GM19438 (cell line): ENCODE results near the gene HDAC4.

ENCODE experiments used
- ATAC-seq: cut with Tn5 transposase; IDR thresholded peaks from one replicate; pipeline ENCODE4 v1.9.1; 2021; ENCODE audit warnings: low read depth; ENCODE audit not compliant: unreplicated experiment

The HDAC4 gene

DNA sequence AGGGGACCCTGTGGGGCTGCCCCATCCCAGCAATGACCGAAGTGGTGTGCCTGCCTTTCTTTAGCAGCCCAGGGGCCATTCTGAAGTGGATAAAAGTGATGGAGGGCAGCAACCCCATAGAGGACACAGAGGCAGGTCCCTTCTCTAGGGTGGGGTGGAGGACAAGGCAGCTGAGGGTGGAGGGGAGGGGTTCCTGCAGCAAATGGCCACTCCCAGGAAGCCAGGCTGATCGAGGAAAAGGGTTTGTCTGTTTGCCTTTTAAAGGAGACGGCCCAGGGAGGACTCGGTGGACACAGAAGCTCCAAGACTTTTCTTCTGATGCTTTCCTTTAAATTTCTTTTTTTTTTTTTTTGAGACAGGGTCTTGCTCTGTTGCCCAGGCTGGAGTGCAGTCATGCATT, 280.2 kb downstream of the HDAC4 start:
- ATAC-seq, result no peak

DNA sequence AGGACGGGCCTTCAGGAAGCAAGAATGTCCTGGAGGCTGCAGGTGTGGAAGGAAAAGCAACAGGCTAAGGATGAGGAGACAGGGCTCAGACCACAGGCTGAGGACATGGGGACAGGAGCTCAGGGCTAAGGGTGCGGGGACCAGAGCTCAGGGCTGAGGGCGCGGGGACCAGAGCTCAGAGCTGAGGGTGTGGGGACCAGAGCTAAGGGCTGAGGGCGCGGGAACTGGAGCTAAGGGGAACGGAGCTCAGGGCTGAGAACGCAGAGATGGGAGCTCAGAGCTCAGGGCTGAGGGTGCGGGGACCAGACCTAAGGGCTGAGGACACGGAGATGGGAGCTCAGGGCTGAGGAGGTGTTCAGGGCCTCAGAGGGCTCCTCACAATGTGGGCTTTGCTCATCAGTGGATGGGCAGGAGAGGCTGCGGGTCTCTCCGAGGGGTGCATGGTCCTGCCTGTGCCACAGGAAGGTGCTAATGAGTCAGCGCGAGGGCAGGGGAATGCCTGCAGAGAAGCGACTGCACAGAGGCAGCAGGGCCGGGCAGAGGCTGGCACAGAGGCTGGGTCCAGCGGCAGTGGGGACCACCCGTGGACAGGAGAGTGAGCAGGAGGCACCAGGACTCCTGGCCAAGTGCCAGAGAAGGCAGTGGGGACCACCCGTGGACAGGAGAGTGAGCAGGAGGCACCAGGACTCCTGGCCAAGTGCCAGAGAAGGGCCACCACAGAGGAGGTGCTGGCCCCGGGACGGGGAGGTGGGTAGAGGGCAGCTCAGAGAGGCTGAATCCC, 281.3 kb downstream of the HDAC4 start:
- ATAC-seq, result no peak

DNA sequence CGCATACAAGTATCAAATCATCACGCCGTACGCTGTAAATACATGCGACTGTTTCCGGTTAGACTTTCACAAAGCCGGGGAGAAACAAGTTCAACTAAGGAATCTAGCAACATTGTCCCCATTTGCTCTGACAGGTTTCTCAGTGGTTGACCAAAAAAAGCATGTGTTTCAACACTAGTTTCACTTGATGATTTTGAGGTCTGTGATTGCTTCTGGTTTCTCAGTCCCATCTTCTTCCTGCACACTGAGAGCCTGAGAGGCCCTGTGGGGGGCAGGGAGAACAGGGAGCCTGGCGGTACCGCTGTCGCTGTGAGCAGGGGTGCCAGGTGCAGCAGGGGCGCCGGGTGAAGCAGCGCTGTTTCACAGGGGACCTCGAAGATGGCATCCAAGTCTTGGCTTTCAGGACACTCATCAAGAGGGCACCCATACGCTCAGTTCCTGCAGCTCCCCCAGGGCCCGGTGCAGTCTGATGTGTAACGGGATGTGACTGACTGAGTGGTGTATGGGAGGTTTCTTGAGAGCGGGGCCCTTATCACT, 282.1 kb downstream of the HDAC4 start:
- ATAC-seq, result no peak

DNA sequence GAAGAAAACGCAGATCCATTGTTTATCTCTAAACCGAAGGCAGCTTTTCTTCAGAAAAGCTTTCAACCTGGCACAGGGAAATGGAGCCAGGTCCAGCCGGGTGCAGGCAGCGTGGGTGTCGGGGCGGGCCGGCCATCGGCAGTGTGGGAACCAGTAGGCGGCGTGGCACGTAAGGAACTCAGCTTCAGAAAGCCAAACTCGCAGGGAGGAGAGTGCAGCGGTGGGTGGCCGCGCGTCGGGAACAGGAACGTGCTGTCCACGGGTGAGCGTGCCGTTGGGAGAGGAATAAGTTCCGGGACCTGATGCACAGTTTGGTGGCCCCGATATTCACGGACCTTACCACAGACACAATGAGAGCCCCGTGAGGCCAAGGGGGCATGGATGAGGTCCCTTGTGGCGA, 282.6 kb downstream of the HDAC4 start:
- ATAC-seq, result no peak

DNA sequence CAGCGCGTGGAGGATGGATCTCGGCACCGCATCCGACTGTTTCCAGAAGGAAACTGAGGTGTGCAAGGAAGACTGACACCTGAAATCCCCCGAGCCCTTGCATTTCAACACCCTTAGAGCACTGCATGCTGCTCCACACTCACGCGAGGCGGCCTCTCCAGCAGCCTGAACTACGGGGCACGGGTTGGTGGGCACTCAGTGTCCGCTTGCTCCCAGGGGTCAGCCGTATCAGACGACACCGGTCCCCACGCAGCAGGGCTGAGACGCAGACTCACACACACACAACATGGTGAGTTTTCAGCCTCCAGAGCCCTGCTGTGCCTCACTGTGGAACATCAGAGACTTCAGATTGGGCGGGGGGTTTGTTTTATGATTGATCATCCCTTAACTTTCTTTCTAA, 283.0 kb downstream of the HDAC4 start:
- no peak for ATAC-seq

DNA sequence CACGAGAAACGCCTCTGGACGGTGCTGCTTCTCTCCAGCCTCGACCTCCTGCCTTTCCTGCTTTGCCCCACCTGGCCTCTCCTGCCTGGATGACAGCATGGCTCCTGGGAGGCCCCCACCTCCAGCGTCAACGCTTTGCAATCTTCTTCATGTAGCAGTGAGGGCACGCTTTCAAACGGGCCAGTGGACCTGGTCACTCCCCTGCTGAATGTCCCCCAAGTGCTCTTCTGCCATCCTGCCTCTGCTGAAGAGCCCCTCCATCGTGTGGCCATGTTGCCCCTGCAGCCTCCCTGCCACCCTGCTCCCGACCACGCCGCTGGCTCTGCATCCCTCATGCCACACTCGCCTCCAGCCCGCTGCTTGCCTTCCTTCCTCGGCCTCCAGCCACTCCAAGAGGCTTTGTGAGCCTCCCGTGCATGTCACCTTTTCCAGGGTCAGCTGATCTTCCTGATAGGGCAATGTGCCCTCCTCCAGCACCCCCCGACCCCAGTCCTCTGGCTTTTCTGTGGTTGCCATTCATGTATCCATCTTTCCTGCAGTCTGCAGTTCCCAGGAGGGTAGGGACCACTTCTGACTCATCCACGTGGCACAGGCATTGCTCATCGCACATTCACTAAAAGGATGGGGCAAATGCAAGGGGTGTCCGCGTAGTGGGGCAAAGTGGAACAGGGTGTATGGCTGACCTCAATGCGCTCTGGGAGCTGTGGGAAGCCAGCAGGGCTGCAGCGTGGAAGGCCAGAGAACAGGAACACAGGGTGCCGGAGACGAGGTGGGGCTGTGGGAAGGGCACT, 284.2 kb downstream of the HDAC4 start:
- ATAC-seq, result no peak

DNA sequence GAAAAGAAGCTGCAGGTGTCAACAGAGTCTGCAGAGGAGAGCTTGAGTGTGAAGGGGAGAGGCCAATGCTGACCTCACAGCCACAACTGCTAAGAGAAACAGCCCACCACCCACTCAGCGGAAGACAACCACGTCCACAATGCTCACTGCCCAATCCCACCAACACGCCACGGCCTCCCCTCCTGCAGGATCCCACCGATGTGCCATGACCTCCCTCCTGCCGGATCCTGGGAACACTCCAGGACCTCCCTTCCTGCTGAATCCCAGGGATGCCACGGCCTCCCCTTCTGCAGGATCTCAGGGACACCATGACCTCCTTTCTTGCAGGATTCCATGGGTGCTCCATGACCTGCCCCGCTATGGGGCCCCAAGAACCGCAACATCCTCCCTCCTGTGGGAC, 285.2 kb downstream of the HDAC4 start:
- ATAC-seq, result no peak

DNA sequence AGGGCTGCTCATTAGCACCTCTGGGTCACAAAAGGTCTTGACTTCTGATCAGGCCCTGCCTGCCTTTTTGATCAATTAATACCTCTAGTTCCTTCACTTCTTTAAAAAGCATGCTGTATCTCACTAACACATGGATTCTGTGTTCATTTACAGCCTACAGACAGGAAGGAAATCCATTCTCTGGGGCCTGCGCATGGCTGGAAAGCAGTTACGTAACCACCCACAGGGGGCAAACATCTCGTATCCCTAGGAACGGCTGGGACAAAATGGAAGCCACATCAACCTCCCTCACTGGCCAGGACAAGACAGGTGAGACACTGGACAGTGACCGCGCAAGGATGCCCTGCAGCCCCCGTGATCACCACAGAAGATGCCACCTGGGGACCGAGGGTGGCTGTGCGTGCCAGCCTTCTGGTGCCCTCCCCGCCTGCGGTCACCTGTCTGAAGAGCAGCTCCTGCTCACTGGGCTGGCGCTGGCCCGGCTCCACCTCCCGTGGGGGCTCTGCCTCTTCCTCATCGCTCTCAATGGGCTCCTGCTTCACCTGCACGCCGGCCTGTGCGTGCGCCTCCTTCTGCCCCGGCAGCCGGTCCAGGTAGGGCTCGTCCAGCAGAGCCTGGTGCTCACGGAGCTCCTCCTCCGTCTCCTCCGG, 286.1 kb downstream of the HDAC4 start:
- ATAC-seq, result no peak

DNA sequence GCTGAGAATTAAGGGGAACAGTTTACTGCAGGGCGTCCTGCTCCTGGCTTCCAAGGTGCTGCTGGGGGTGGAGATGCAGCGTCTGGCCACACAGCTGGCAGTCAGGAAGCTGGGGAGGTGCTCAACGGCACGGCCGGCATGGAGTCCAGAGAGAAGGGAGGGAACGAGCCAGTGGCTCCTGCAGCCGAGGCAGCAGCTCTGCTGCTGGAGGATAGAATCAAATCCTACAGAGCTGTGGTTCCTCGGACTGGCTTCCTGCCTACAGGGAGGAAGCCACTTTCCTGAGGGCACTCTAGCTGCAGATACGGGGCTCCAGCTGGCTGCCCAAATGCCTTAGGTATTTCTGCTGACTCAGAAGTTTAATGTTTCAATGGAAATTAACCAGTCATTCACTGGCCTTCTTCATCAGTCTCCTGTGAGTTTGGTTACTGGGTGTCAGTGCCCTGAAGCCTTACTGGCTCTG, 286.7 kb downstream of the HDAC4 start:
- ATAC-seq, result no peak

DNA sequence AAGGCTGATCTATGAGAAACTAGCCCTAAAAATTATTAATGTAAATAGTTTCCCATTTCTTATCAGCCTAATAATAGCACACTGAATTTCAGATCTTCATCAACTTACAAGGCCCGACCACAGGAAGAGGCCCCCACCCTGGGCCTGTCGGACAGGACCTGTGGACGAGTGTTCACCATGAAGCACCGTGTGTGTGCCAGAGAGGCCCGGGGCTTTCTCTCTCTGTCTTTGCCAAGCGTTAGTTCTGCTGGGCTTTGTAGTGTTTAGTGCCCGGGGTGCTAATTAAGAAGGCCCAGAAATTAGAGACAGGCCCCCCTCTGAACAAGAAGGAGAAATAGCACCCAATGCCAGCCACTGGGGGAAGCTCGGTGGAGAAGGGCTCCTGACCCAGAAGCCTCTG, 287.2 kb downstream of the HDAC4 start:
- ATAC-seq, result no peak

DNA sequence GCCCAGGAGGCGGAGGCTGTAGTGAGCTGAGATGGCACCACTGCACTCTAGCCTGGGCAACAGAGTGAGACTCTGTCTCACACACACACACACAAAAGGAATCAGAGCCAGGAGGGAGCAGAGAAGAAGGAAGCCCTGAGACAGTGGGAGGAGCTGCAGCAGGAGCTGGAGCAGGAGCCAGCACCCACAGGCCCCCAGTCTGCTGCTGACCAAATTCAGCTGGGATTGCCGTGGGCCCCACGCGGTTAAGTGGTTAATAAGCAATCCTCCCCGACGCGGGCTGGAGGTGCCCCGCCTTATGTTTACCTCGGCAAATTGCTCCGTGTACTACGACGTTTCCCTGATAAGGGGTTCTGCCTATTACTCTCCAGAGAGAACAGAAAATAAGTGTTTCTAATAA, 287.6 kb downstream of the HDAC4 start:
- no peak for ATAC-seq

DNA sequence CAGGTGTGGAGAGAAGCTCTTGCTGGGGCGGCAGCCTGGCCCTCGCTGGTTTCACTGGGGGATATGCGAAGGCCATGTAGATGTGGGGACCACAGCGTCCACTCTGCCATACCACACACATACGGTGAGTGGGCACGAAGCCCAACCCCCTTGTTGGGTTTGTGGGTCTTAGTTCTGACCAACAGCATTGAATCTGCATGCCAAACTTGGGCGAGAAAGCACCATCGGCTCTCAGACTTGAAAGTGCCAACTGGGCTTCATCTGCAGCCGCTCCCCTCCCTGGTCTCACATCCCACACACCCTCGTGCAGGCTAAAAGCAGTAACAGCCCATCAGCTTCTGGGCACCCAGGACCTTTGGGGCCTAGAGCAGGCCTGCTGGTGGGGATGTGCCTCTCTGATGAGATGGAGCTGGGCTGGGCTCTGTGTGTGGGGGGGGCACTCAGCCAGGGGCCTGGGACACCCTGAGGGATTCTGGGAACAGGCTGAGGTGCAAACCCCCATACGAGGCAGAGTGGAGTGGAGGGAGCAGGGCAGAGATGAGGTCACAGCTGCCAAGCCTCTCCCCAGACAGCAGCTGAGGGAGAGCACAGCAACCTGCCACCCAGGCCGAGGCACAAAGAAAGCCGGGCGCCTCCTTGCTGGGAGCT, 288.6 kb downstream of the HDAC4 start:
- no peak for ATAC-seq

DNA sequence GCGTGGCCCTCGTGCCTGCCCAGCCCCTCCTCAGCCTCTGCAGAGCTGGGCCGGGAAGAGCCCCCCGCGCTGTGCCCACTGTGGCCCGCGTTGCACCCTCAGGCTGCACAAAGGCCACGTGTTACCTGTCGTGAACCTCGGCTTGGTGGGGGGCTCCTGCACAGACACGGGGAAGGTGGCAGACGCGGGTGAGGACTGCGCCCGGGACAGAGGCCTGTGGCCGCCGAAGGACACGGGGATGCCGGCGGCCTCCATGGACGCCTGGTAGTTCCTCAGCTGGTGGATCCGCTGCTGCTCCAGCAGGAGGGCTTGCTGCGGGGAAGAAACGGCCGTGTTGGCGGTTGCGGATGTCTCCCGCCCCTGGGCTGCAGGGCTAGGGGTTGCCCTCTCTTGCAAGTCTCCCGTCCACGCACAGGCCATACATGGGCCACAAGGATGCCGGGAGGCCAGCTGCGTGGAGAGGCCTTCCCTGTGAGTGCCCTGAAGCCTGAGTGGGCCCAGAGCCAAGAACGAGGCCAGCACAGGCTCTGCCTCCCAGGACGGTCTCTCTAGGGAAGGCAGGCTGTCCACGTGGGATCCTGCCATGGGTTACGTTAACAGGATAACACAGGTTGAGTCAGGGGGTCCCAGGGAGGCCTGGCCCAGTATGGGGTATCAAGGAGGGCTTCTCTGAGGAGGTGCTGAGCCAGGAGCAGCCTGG, 289.3 kb downstream of the HDAC4 start:
- no peak for ATAC-seq

DNA sequence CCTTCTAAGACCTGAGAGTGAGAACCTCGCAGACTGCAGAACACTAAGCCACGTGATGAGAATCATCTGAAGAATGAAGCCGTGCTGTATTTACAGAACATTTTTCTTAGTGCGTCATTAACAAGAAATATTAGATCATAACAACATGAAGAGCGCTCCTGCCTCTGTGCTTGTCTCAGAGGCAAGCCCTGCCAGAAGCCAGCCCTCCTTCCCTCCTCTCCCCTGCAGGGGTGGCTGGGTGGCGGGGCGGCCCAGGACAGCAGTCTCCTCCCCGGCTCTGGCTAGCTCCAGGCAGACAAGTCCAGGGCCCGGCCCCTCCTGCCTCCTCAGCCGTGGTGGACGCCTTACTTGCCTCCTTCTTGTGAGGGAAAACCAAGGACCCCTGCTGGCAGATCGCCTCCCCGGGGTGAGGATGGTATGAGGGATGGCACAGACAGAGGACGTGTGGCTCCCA, 290.2 kb downstream of the HDAC4 start:
- ATAC-seq, result no peak

DNA sequence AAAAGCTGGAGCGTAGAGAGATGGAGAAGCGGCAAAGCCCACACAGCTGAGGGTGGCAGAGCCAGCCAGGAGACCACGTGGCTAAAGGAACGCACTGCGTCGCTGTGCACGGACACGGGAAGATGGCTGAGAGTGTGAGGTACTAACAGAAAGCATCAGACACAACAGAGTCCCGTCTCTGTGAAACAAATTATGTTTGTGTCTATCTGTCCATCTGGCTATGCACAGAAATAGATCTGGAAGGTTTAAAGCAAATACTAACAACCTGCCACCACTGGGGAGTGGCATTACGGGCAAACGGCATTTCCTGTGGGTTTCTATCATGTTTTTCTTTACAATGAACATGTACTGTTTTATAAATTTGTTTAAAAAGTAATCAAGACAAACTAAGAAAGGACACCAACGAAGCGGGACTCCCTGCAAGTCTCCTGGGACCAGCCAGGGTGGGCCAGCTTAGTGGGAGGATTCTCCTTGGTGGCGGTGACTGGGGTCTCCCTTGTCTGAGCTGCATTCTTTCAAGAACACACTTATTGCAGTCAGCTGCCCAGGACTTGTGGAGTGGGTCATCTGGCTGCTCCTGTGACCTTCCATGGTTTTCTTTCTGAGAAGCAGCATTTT, 290.8 kb downstream of the HDAC4 start:
- ATAC-seq, result no peak

DNA sequence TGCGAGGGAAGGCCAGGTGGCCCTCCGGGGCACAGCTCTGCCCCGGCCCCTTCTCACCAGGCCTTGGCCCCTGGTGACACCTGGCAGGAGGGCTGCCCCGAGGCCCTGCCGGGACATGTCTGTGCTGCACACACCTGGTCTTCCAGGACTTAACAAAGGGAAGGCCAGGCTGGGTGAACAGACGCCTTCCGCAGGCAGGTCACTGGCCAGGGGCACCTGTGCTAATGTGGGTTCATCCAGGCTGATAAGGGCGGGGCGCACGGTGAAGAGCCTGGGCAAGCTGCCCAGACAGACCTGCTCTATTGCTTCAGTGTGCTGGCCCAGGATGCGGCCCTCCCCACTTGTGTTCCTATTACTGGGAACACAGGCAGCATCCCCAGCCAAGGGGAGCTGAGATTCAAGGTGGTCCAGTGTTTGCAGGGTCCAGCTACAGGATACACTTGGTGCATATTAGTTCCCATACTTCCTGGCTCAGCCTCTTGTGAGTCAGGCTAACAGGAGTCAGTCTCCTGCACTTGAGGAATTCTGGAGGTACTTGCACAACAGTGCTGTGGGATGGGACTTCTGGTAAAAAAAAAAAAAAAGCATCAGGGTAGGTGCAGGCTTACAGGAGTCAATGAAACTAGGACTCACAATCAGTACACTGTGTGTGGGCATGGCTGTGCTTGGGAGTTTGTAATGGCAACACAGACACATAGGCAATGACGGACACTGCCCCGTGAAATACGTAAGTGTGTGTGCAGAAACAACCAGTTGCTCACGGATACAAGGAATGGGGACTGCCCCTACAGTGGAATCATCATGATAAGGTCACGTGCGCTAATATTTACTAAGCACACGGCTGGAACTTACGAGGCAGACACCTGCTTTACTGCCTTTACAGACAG, 291.5 kb downstream of the HDAC4 start:
- no peak for ATAC-seq

DNA sequence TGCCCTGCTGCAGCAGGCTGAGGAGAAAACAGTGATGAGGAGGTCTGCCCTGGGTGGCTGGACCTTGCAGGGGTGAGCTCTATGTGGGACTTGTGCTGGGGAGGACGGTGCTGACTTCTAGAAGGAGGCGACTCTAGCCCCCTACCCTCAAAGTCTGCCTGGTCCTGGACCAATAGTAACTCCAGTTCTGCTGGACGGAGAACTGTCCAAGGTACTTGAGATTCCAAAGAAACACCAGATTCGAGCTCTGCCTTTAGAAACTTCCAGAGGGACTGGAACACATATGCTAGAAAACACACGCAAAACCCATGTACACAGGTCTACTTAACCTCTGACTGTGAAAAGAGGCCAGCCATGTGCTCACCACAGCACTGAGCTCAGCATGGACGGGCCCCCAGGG, 292.4 kb downstream of the HDAC4 start:
- ATAC-seq, result no peak

DNA sequence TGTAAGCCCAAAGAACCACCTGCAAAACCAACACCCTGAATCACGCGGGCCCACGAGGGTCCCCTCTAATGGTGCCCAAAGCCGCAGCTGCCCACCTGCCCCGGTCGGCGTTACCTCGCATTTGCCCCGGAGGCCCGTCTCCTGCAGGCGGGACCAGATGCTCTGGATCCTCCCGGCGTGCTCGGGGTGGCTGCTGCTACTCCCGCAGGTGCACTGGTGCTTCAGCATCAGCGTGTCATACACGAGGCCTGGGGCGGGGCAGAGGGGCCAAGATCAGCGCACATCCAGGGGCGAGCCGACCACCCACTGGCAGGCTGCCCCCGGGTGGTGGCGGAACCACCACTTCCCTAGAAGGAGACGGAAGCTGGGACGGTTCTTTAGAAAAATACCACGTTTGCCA, 292.9 kb downstream of the HDAC4 start:
- ATAC-seq, result no peak

DNA sequence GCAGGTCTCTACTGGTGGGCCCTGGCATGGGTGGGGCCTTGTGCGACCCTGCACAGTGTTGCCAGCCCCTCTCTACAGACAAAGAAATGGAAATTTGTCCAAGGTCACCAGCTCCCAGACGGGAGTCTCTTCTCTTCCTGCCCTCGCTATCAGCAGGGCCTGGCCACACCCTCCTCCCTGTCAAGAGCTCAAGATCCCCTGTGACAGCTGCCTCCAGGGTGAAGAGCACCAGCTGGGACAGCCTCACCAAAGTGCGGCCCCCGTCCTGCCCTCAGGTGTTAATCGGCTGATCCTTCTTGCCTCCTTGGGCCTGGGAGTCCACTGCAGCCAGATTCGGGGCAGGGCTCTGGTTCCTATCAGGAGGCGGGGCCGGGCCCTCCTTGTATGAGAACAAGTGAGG, 293.9 kb downstream of the HDAC4 start:
- ATAC-seq, result no peak
